HCT116 (cell line): Measurements from ENCODE around the gene HLA-DQB2. TPM values are rescaled to one million over a fixed set of nuclear protein-coding genes. Genes with fewer than 3 reads are reported as not detected.

Source experiments
- ATAC-seq: fragments of 200-7000 bp; cut with Tn5 transposase; 2 replicates; pipeline ENCODE4 v1.9.1; 2020; ENCODE audit warnings: mild to moderate bottlenecking, moderate library complexity
- BruUV-seq: library from RNA; stranded (reverse); fragments of 400-500 nt; replicated peaks from 2 replicates; lab custom pipeline; 2021; lab: Mats Ljungman, UMichigan
- CTCF ChIA-PET: fragments of 300-600 bp; sonication (Branson Sonifier 250); formaldehyde crosslinking; loops from one replicate; lab custom pipeline; 2021; ENCODE audit warnings: antibody characterized with exemption; lab: Charles Lee
- POLR2A ChIA-PET: fragments of 300-600, 350-600 bp; sonication (Branson Sonifier 250); formaldehyde crosslinking; loops from one replicate; lab custom pipeline; 2021; ENCODE audit warnings: antibody characterized with exemption; lab: Charles Lee
- RAD21 ChIA-PET, 2 experiments: fragments of 300-600 bp; sonication (Branson Sonifier 250); formaldehyde crosslinking; loops; one replicate each; lab custom pipeline; 2023; ENCODE audit warnings: low total read pairs in 2 of 2; ENCODE audit not compliant: uncharacterized antibody in 2 of 2, unreplicated experiment in 2 of 2, low non-redundant PET in 1 of 2; lab: Charles Lee
- DNase-seq: peaks from one replicate; pipeline ENCODE4 v3.0.0-alpha.2; 2010; ENCODE audit warnings: low read depth, low spot score
- H2AFZ ChIP-seq: fragments of 200-600 bp; shearing (Covaris generic), sonication (generic); 2 replicates; pipeline ENCODE4 v1.6.1; 2017; ENCODE audit warnings: low read depth, mixed run types, mixed read lengths, antibody characterized with exemption, low read length; ENCODE audit not compliant: poor library complexity, severe bottlenecking
- H3K27ac ChIP-seq: 2 replicates; pipeline ENCODE4 v1.5.1; 2012; ENCODE audit warnings: low read depth, low read length
- H3K27me3 ChIP-seq: fragments of 200-600 bp; sonication (generic); 2 replicates; pipeline ENCODE4 v1.6.1; 2016; ENCODE audit warnings: mixed run types, low read length, mixed read lengths; ENCODE audit not compliant: insufficient read depth
- H3K36me3 ChIP-seq, 2 experiments: fragments of 200-500 bp in 1 of 2; fragments of 200-600 bp in 1 of 2; sonication (Bioruptor generic) in 1 of 2; sonication (generic) in 1 of 2; 2 replicates each; pipeline versions ENCODE4 v1.5.1 to v1.6.1; 2014 to 2016; ENCODE audit warnings: low read length in 2 of 2, inconsistent platforms in 1 of 2, mixed read lengths in 1 of 2, mixed run types in 1 of 2; ENCODE audit not compliant: insufficient read depth in 2 of 2, control insufficient read depth in 1 of 2
- H3K4me1 ChIP-seq, 2 experiments: fragments of 200-600 bp in 1 of 2; sonication (generic) in 1 of 2; 2 replicates each; pipeline versions ENCODE4 v1.5.1 to v1.6.1; 2012 to 2017; ENCODE audit warnings: low read length in 2 of 2, inconsistent platforms in 1 of 2, mild to moderate bottlenecking in 1 of 2, mixed read lengths in 1 of 2, mixed run types in 1 of 2, moderate library complexity in 1 of 2; ENCODE audit not compliant: insufficient read depth in 2 of 2, control insufficient read depth in 1 of 2
- H3K4me2 ChIP-seq: fragments of 200-600 bp; sonication (generic); 2 replicates; pipeline ENCODE4 v1.6.1; 2017; ENCODE audit warnings: mixed run types, low read length, mixed read lengths
- H3K4me3 ChIP-seq, 2 experiments: fragments of 200-600 bp in 1 of 2; sonication (generic) in 1 of 2; replicated peaks in 1 of 2; 2 replicates each; pipeline ENCODE4 v1.5.1; 2011 to 2016; ENCODE audit warnings: low read length in 2 of 2, control low read depth in 1 of 2, low read depth in 1 of 2, mild to moderate bottlenecking in 1 of 2, mixed read lengths in 1 of 2, mixed run types in 1 of 2
- H3K79me2 ChIP-seq: fragments of 200-600 bp; sonication (generic); 2 replicates; pipeline ENCODE4 v1.6.1; 2017; ENCODE audit warnings: mild to moderate bottlenecking, mixed run types, low read length, moderate library complexity, mixed read lengths; ENCODE audit not compliant: insufficient read depth
- H3K9ac ChIP-seq: fragments of 200-600 bp; sonication (generic); 2 replicates; pipeline ENCODE4 v1.6.1; 2016; ENCODE audit warnings: low read length, mixed read lengths
- H3K9me2 ChIP-seq: fragments of 200-600 bp; sonication (generic), shearing (Covaris generic); 2 replicates; pipeline ENCODE4 v1.6.1; 2017; ENCODE audit warnings: mixed run types, mild to moderate bottlenecking, moderate library complexity; ENCODE audit not compliant: insufficient read depth
- H3K9me3 ChIP-seq, 2 experiments: fragments of 200-500 bp in 1 of 2; fragments of 200-600 bp in 1 of 2; sonication (Bioruptor generic) in 1 of 2; sonication (generic) in 1 of 2; 2 replicates each; pipeline ENCODE4 v1.6.1; 2014 to 2017; ENCODE audit warnings: low read length in 2 of 2, mixed read lengths in 2 of 2, inconsistent platforms in 1 of 2, low read depth in 1 of 2, mild to moderate bottlenecking in 1 of 2, mixed run types in 1 of 2, moderate library complexity in 1 of 2; ENCODE audit not compliant: control insufficient read depth in 1 of 2, insufficient read depth in 1 of 2
- H4K20me1 ChIP-seq: fragments of 200-600 bp; sonication (generic), shearing (Covaris generic); 2 replicates; pipeline ENCODE4 v1.6.1; 2017; ENCODE audit warnings: mixed run types, mild to moderate bottlenecking, moderate library complexity; ENCODE audit not compliant: insufficient read depth
- ATF3 ChIP-seq: IDR thresholded peaks from 2 replicates; pipeline ENCODE4 v1.6.1; 2012
- CBX3 ChIP-seq: IDR thresholded peaks from 2 replicates; pipeline ENCODE4 v1.6.1; 2012; ENCODE audit warnings: low read depth
- CEBPB ChIP-seq: IDR thresholded peaks from 2 replicates; pipeline ENCODE4 v1.6.1; 2012; ENCODE audit warnings: low read depth
- CTCF ChIP-seq, 3 experiments: fragments of 200-600 bp in 1 of 3; sonication (generic) in 1 of 3; IDR thresholded peaks in 2 of 3; conservative IDR thresholded peaks in 1 of 3; 2 replicates each; pipeline ENCODE4 v1.5.1; 2012 to 2017; ENCODE audit warnings: low read depth in 2 of 3, low read length in 2 of 3, antibody characterized with exemption in 1 of 3, borderline replicate concordance in 1 of 3, control low read depth in 1 of 3, mild to moderate bottlenecking in 1 of 3, mixed read lengths in 1 of 3, mixed run types in 1 of 3, moderate library complexity in 1 of 3; ENCODE audit not compliant: insufficient read depth in 1 of 3
- EZH2 ChIP-seq: fragments of 200-600 bp; sonication (generic); IDR thresholded peaks from 2 replicates; pipeline ENCODE4 v1.6.1; 2017; ENCODE audit warnings: antibody characterized with exemption, mixed run types
- FOSL1 ChIP-seq: IDR thresholded peaks from 2 replicates; pipeline ENCODE4 v1.6.1; 2012; ENCODE audit warnings: low read depth
- JUND ChIP-seq: IDR thresholded peaks from 2 replicates; pipeline ENCODE4 v1.6.1; 2012
- MAX ChIP-seq: IDR thresholded peaks from 2 replicates; pipeline ENCODE4 v1.6.1; 2012
- POLR2A ChIP-seq: IDR thresholded peaks from 2 replicates; pipeline ENCODE4 v1.7.0; 2011; ENCODE audit warnings: borderline replicate concordance; ENCODE audit not compliant: insufficient read depth, insufficient read length; ENCODE audit errors: extremely low read depth
- RAD21 ChIP-seq: IDR thresholded peaks from 2 replicates; pipeline ENCODE4 v1.6.1; 2012; ENCODE audit warnings: low read depth, mild to moderate bottlenecking
- SIN3A ChIP-seq: IDR thresholded peaks from 2 replicates; pipeline ENCODE4 v1.6.1; 2012; ENCODE audit warnings: low read depth
- TCF7L2 ChIP-seq: IDR thresholded peaks from 2 replicates; pipeline ENCODE4 v1.7.0; 2011; ENCODE audit warnings: borderline replicate concordance, inconsistent platforms; ENCODE audit not compliant: insufficient read depth, insufficient read length; ENCODE audit errors: extremely low read depth
- ZFX ChIP-seq: fragments of 450-650 bp; IDR thresholded peaks from 2 replicates; pipeline ENCODE4 v1.6.1; 2017
- intact Hi-C: fragments of 100-400 bp; cut with micrococcal nuclease; formaldehyde crosslinking; loops from 2 replicates; pipeline ENCODE4 v1.10.0; 2022
- total RNA-seq: library from RNA; stranded (reverse); gene quantifications from one replicate; pipeline ENCODE4 v1.2.1, GENCODE V29; 2021; ENCODE audit not compliant: unreplicated experiment

The HLA-DQB2 gene
- total RNA-seq, 1 experiment from 2014 or later, result 1.8 TPM

- RAD21 ChIA-PET, result no interaction called here
- H3K36me3 ChIP-seq, result no peaks in the 10 kb centered on the region
- H3K4me2 ChIP-seq, result no peak overlapping the region
- no TSS peak for BruUV-seq
- H4K20me1 ChIP-seq, result no peaks in the 10 kb centered on the region
- H3K27me3 ChIP-seq, result no peaks in the 10 kb centered on the region
- no peaks in the 10 kb centered on the region for H3K9me2 ChIP-seq
- intact Hi-C loops, result no loop called here
- H3K4me3 ChIP-seq, result no peak overlapping the region
- H2AFZ ChIP-seq, result no peak overlapping the region
- H3K9me3 ChIP-seq, result no peaks in the 10 kb centered on the region
- ATAC-seq, result no peak
- POLR2A ChIA-PET, result no interaction called here
- H3K9ac ChIP-seq, result no peak overlapping the region
- H3K27ac ChIP-seq, result no peak overlapping the region
- H3K4me1 ChIP-seq, result no peaks in the 10 kb centered on the region
- no peak for TF ChIP-seq EZH2
- no peak for TF ChIP-seq POLR2A
- no peak for TF ChIP-seq RAD21
- TF ChIP-seq CEBPB, result no peak
- TF ChIP-seq CTCF (IDR thresholded peaks at IDR 0.05 in 2 of 3, conservative IDR thresholded peaks at IDR 0.05 in 1 of 3; ENCODE audit: borderline replicate concordance in 1 of 3, insufficient read depth in 1 of 3, low read depth in 2 of 3, low read length in 2 of 3), result no peak
- TF ChIP-seq CBX3, result no peak
- no peak for TF ChIP-seq JUND
- TF ChIP-seq MAX, result no peak
- no peak for TF ChIP-seq SIN3A
- TF ChIP-seq ATF3, result no peak
- TF ChIP-seq TCF7L2, result no peak
- TF ChIP-seq FOSL1, result no peak
- TF ChIP-seq ZFX, result no peak
- H3K79me2 ChIP-seq, result no peaks in the 10 kb centered on the region
- CTCF ChIA-PET, result no interaction called here
- DNase-seq, result no peak
Observed at GRCh38 chr6:32742374-32742773, 21.0 kb downstream of the HLA-DQB2 start.
